Ovary (tissue), 9 donors: ENCODE results near the gene FAM114A2. TPM values are rescaled to one million over a fixed set of nuclear protein-coding genes. Genes with fewer than 3 reads are reported as not detected.

Source experiments
- DNase-seq, 5 donors: peaks; one replicate each; pipeline ENCODE4 v3.0.0-alpha.2; 2019 to 2020
- H3K27ac ChIP-seq, 2 donors: fragments of 200-600 bp; one replicate each; pipeline versions ENCODE4 v1.5.1 to v1.8.0; 2019 to 2022
- H3K27me3 ChIP-seq: fragments of 200-600 bp; one replicate; pipeline ENCODE4 v1.8.0; 2022
- H3K36me3 ChIP-seq: fragments of 200-600 bp; sonication (generic); one replicate; pipeline ENCODE4 v1.5.1; 2019
- H3K4me1 ChIP-seq: one replicate; pipeline ENCODE4 v1.8.1; 2013; ENCODE audit warnings: mild to moderate bottlenecking, moderate library complexity; ENCODE audit not compliant: insufficient read depth
- H3K4me3 ChIP-seq: fragments of 200-600 bp; sonication (generic); one replicate; pipeline ENCODE4 v1.5.1; 2017
- H3K9me3 ChIP-seq, 2 donors: fragments of 200-600 bp in 1 of 2; sonication (generic) in 1 of 2; one replicate each; pipeline versions ENCODE4 v1.5.1 to v1.8.1; 2013 to 2019; ENCODE audit warnings: mild to moderate bottlenecking in 1 of 2, moderate library complexity in 1 of 2
- EP300 ChIP-seq: sonication (generic); formaldehyde crosslinking; IDR thresholded peaks from one replicate; pipeline ENCODE4 v1.6.1; 2017; ENCODE audit warnings: antibody characterized with exemption
- POLR2A ChIP-seq: fragments of 450-650 bp; IDR thresholded peaks from one replicate; pipeline ENCODE4 v1.6.1; 2017; ENCODE audit warnings: antibody characterized with exemption, mild to moderate bottlenecking, moderate library complexity
- WGBS, 3 donors: extraction: QIAGEN DNeasy Blood & Tissue Kit in 1 of 3; methylation state at CpG; one replicate each; pipeline versions ENCODE4 v1.1.5 to v1.1.7; 2013 to 2017; 5-methylcytosine and 5-hydroxymethylcytosine counted together
- intact Hi-C, 4 donors: fragments of 100-400 bp; cut with DNase I; formaldehyde crosslinking; loops; one replicate each; pipeline versions ENCODE4 v1.11.0 to v1.15.1; 2022 to 2023
- polyA plus RNA-seq, 2 donors: library from polyadenylated mRNA; stranded (reverse); fragments of 200-250 nt in 1 of 2; fragments of 350-450 nt in 1 of 2; fragmentation: Illumina TruSeq in 1 of 2; extraction: RNeasy Lipid Tissue Mini Kit (QIAGEN cat#74804) in 1 of 2; gene quantifications; one replicate each; pipeline ENCODE4 v1.2.3, GENCODE V29; 2013 to 2014
- total RNA-seq, 7 donors: library from RNA; depleted of rRNA in 2 of 7; stranded (reverse); fragments of >200 nt in 2 of 7; fragmentation: NEBNext Ultra II Directional in 3 of 7; extraction: Animal tissue kit (Norgen Biotek cat#: 25700) in 3 of 7; gene quantifications; one replicate each; pipeline versions ENCODE4 v1.1.0 to v1.2.4, GENCODE V29; 2016 to 2023
- TF ChIP-seq, protein P1 (sequence below), 3 donors: fragments of 450-650 bp in 2 of 3; fragments of 200-600 bp in 1 of 3; IDR thresholded peaks; one replicate each; pipeline versions ENCODE4 v1.5.1 to v1.8.0; 2016 to 2022; ENCODE audit warnings: antibody characterized with exemption in 3 of 3, mild to moderate bottlenecking in 1 of 3
- donor health status: DM: no; HTN: no; CAD: no; lungs with moderate emphysema.
- donor health status: DM: no; HTN: no; CAD: no.
- donor health status: Bipolar disorder and iron deficiency.
- donor health status: DM: yes; HTN: yes; CAD: no.
- donor health status: DM: no; HTN: no; CAD: no.
- donor health status: DM: yes; HTN: yes; CAD: no.

FAM114A2 gene
- total and polyA plus RNA-seq, 9 donors: 9.6 to 63.3 (median 33.1) TPM

DNA sequence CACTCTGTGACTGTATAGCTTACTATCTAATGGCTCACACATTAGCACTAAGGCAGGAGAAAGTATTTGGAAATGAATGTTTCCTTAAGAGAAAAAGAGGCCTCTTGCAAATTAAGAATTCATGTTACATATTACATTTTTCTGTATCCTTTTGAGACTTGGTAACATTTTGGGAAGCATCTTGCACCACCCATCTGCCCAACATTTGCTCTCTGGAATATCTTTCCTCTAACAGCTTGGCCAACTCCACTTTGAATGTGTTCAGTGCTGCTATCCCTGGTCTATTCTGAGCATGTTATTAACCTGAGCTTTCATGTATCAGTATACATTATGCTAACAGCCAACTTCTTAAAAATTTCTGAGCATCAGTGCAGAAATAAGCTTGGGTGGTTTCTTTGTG lies 27.3 kb upstream of the FAM114A2 start:
- no peaks in the 10 kb centered on the region for H3K27me3 ChIP-seq
- H3K27ac ChIP-seq: no peak overlapping the region
- no peak overlapping the region for H3K4me3 ChIP-seq
- intact Hi-C loops: no loop called here
- no peaks in the 10 kb centered on the region for H3K4me1 ChIP-seq
- TF ChIP-seq POLR2A (no peak), EP300 (no peak)
- TF ChIP-seq, protein P1, sequence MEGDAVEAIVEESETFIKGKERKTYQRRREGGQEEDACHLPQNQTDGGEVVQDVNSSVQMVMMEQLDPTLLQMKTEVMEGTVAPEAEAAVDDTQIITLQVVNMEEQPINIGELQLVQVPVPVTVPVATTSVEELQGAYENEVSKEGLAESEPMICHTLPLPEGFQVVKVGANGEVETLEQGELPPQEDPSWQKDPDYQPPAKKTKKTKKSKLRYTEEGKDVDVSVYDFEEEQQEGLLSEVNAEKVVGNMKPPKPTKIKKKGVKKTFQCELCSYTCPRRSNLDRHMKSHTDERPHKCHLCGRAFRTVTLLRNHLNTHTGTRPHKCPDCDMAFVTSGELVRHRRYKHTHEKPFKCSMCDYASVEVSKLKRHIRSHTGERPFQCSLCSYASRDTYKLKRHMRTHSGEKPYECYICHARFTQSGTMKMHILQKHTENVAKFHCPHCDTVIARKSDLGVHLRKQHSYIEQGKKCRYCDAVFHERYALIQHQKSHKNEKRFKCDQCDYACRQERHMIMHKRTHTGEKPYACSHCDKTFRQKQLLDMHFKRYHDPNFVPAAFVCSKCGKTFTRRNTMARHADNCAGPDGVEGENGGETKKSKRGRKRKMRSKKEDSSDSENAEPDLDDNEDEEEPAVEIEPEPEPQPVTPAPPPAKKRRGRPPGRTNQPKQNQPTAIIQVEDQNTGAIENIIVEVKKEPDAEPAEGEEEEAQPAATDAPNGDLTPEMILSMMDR (IDR thresholded peaks at IDR 0.05): no peak
- DNase-seq: no peak
- H3K36me3 ChIP-seq: no peaks in the 10 kb centered on the region
- no peaks in the 10 kb centered on the region for H3K9me3 ChIP-seq

DNA sequence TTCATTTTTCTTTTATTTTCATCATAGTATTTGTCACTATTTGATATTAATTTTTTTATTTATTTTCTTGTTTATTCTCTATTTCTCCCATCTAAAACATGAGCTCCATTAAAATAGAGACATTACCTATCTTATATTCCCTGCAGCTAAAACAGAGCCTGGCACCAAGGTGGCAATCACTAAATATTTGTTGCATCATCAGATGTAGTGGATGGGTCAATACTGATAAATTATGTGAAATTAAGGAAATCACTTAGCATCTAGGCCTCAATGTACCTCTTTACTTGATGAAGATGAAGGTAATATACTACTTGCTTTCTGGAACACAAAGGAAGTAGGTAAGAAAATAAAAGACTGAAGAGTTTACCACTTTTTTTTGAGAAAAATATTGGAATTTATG lies 24.7 kb upstream of the FAM114A2 start:
- no peaks in the 10 kb centered on the region for H3K27me3 ChIP-seq
- no peak overlapping the region for H3K27ac ChIP-seq
- H3K4me1 ChIP-seq: no peaks in the 10 kb centered on the region
- intact Hi-C loops: no loop called here
- no peaks in the 10 kb centered on the region for H3K9me3 ChIP-seq
- DNase-seq: no peak
- TF ChIP-seq EP300 (no peak), POLR2A (no peak)
- TF ChIP-seq, protein P1 (IDR thresholded peaks at IDR 0.05): no peak
- no peaks in the 10 kb centered on the region for H3K36me3 ChIP-seq
- H3K4me3 ChIP-seq: no peak overlapping the region

DNA sequence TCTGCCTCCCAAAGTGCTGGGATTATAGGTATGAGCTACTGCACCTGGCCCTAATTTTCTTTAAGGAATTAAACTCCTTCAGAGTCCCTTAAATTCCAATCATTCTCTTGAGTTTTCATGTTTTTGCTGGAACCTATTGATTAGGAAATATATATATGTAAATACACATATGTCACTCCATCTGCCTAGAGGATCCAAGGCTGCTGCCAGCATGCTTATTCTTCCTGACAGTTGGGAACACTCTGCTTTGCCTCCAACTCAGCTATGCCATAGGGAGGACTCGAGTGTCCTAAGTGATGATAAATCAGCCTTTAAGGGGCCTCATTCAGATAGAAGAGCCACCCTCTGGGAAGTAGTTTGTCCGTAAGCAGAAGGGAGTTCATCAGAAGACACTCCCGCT lies 21.9 kb upstream of the FAM114A2 start:
- Histone ChIP-seq H3K27ac (no peak overlapping the region), H3K27me3 (no peaks in the 10 kb centered on the region), H3K9me3 (no peaks in the 10 kb centered on the region), H3K4me1 (no peaks in the 10 kb centered on the region), H3K4me3 (no peak overlapping the region), H3K36me3 (no peaks in the 10 kb centered on the region)
- DNase-seq: no peak
- WGBS, 3 donors: 71 to 81% (median 74%) methylated on average over 3 of the region's 3 CpGs
- TF ChIP-seq, protein P1 (IDR thresholded peaks at IDR 0.05): no peak
- TF ChIP-seq EP300 (no peak), POLR2A (no peak)
- intact Hi-C loops: no loop called here

DNA sequence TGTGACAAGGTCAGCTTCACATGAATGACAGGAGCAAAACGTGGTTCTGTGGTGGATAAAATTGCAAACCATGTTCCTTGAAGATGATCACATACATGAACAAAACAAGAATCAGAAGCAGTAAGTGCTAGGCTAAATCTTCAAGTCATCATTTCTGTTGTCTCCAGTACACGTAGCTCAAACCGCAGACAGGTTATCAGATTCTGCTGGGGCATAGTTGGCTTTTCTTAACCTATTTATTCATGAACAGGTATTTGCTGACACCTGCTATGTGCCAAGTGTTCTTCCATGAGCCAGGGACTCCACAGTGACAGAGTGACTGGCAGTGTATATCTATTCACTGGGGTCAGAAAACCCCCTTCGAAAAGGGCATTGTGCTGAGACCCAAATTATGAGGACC lies 20.9 kb upstream of the FAM114A2 start:
- TF ChIP-seq, protein P1 (IDR thresholded peaks at IDR 0.05): no peak
- TF ChIP-seq POLR2A: no peak
- TF ChIP-seq EP300: no peak
- intact Hi-C loops: no loop called here
- Histone ChIP-seq H3K36me3 (no peaks in the 10 kb centered on the region), H3K27ac (no peak overlapping the region), H3K4me1 (no peaks in the 10 kb centered on the region), H3K4me3 (no peak overlapping the region), H3K9me3 (no peaks in the 10 kb centered on the region), H3K27me3 (no peaks in the 10 kb centered on the region)
- DNase-seq: no peak
- WGBS, 3 donors: 75 to 90% (median 85%) methylated on average over 4 of the region's 4 CpGs

DNA sequence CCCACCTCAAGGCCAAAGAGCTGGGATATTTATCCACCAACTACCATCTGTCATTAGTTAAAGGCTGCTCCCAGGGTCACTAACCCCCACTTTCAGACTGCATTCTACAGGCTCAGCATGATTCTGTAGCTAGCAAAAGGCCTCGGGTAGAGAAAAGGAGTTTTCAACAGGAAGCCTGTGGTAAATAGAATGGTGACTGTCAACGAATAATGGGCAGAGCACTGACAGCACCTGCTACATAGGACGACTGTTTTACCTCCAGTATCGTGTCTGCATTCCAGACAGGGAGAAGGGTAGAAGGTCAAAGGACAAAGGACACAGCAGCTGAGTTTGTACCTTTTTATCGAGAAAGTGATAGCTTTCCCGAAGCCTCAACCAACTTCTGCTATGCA lies 20.3 kb upstream of the FAM114A2 start:
- H3K27me3 ChIP-seq: no peaks in the 10 kb centered on the region
- H3K27ac ChIP-seq: no peak overlapping the region
- TF ChIP-seq POLR2A (no peak), EP300 (no peak)
- TF ChIP-seq, protein P1 (IDR thresholded peaks at IDR 0.05): no peak
- WGBS, 3 donors: 61 to 71% (median 62%) methylated on average over 6 of the region's 6 CpGs
- no peaks in the 10 kb centered on the region for H3K9me3 ChIP-seq
- no peak overlapping the region for H3K4me3 ChIP-seq
- intact Hi-C loops: no loop called here
- H3K36me3 ChIP-seq: no peaks in the 10 kb centered on the region
- no peak for DNase-seq
- no peaks in the 10 kb centered on the region for H3K4me1 ChIP-seq
